HG02885 (cell line): ENCODE measurements around the gene PTOV1.
"Not testable (repeated sequence)": the region's sequence is repeated elsewhere in the genome, so short reads cannot be mapped to it uniquely, and the experiment has no call there.

Source experiments
- ATAC-seq: cut with Tn5 transposase; IDR thresholded peaks from one replicate; pipeline ENCODE4 v1.9.1; 2021; ENCODE audit warnings: mild to moderate bottlenecking; ENCODE audit not compliant: unreplicated experiment, poor library complexity

Gene PTOV1

DNA sequence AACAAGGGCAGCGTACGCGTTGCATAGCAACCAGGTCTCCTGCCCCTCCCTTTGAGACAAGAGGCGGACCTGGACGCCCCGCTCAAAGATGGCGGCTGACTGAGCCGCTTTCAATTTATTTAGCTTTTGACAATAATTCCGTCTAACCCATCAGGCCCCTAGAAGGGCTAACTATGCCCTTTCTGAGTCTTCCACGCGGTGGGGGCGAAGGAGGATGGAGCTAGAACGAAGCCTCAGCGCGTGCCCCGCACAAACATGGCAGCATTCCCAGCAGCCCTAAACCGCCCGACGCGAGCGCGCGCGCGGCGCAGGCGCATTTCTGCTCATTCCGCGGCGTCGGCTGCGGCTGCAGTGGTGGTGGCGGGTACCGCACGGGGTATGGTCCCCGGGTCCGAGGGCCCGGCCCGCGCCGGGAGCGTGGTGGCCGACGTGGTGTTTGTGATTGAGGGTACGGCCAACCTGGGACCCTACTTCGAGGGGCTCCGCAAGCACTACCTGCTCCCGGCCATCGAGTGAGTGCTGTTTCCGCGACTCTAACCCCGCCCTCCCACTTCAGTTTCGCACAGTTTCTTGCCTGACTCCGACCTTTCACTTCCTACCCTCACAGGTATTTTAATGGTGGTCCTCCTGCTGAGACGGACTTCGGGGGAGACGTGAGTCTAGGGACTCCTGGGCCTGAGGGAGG lies 32.9 kb upstream of the PTOV1 start, which contains the start of gene MED25:
Gene MED25 (plus strand): TSS at position 326 of the 685 bp plus-strand sequence. CDS start 53 bp downstream, at position 379.
- peak; percentile 68 for ATAC-seq

DNA sequence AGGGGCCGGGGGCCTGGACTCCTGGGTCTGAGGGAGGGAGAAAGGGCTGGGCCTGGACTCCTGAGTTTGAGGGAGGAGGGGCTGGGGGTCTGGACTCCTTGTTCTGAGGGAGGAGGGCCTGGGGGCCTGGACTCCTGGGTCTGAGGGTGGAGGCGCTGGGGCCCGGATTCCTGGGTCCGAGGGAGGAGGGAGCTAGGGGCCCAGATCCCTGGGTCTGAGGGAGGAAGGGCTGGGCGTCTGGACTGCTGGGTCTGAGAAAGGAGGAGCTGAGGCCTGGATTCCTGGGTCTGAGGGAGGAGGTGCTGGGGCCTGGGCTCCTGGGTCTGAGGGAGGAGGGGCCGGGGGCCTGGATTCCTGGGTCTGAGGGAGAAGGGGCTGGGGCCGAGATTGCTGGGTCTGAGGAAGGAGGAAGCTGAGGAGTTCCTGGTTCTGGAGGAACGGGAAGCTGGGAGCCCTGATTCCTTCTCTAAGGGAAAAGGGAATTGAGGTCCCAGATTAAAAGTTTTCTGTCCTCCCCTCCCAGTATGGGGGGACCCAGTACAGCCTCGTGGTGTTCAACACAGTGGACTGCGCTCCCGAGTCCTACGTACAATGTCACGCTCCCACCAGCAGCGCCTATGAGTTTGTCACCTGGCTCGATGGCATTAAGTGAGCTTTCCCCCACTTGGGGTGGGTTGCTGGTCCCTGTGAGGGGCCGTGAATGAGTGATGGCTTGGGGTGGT lies 32.1 kb upstream of the PTOV1 start:
- ATAC-seq: no peak

DNA sequence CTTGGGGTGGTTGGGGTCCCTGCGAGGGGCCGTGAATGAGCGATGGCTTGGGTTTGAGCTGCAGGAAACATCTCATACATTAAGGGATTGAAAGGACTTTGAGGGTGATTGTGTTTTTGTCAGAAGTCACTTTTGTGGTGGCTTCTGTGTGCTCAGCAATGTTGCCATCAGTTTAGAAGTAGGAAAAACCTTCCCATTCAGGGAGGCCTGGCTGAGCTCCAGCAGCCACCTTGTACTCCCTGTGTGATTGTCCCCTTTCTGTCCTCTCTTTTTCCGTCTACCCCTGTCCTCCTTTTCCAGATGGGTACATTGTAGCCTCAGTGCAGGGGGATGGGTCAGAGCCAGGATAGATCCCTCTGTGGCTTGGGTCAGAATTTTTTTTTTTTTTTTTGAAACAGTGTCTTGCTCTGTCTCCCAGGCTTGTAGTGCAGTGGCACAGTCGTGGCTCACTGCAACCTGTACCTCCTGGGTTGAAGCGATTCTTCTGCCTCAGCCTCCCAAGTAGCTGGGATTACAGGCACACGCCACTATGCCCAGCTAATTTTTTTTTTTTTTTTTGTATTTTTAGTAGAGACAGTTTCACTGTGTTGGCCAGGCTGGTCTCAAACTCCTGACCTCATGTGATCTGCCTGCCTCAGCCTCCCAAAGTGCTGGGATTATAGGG lies 31.4 kb upstream of the PTOV1 start:
- ATAC-seq: not testable (repeated sequence)

DNA sequence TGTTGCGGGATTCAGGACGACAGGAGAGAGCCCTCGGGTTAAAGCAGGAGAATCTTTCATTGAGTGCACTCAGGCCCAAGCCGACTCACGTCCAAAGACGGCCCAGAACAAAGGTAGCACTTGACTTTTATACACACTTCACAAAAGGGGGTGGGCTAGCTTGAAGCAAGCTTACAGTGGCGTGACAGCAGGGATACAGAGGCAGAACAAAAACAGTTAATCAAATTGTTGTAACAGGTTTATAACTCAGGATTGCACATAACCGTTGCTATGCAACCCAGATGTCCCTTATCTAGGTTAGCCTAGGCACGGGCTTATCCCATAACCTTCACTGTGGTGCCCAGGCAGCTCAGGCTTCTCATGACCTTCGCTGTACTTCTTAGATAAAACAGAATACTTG lies 30.8 kb upstream of the PTOV1 start:
- no peak for ATAC-seq

DNA sequence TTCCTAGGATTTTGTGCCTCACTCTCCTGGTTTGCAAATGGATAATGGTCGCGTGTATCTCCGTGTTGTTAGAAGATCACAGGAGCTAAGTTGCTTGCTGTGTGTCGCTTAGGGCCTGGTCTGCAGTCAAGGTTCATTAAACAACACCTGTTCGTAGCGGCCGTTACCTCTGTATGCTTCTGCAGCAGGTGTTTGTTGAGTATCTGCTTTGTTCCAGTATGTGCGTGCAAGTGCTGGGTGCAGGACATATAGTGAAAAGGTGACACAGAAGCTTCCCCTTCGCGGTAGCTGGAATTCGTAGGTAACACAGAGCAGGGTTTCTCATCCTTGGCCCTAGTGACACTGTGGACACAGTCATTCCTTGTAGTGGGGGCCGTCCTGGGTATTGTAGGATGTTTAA lies 27.5 kb upstream of the PTOV1 start:
- ATAC-seq: no peak

DNA sequence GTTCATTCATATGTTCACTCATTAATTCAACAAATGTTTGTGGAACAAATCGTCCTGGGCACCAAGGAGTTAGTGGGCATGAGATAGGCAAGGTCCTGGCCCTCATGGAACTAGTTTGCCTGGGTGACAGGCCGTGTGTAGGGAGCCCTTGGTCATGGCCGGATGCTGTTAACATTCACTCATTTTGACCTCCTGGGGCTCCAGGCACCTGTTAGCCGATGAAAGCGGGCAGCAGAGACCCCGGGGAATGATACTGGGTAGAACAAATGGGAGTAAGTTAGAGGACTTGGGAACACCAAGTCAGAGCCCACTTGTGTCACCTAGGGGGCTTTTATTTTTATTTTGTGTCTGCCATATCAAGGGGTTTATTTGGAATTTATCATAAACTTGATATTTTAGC lies 26.3 kb upstream of the PTOV1 start:
- no peak for ATAC-seq

DNA sequence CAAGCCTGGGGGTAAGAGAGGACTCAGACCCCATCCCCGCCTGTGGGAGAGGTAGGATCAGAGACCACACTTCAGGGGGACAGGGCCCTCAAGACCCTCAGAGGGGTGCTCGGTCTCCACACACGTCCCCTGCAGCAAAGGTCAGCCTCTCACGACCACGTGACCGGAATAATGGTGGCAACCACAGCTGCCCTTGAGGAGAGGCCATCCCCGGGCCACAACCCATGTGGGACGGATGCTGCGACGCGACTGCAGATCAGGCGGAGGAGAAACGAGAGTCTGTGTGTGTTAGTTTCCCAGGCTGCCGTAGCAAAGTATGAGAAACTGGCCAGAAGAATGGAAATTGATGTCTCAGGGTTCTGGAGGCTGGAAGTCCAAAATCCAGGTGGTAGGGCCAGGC lies 23.9 kb upstream of the PTOV1 start:
- ATAC-seq: no peak

DNA sequence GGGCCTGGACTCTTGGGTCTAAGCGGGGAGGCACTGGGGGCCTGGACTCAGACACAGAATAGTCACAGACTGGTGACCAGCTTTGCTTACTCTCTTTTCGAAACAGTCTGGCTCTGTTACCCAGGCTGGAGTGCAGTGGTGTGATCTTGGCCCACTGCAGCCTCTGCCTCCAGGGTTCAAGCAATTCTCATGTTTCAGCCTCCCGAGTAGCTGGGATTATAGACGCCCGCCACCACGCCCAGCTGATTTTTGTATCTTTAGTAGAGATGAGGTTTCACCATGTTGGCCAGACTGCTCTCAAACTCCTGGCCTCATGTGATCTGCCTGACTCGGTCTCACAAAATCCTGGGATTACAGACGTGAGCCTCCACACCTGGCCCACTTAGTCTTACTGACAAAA lies 21.8 kb upstream of the PTOV1 start:
- ATAC-seq: no peak

DNA sequence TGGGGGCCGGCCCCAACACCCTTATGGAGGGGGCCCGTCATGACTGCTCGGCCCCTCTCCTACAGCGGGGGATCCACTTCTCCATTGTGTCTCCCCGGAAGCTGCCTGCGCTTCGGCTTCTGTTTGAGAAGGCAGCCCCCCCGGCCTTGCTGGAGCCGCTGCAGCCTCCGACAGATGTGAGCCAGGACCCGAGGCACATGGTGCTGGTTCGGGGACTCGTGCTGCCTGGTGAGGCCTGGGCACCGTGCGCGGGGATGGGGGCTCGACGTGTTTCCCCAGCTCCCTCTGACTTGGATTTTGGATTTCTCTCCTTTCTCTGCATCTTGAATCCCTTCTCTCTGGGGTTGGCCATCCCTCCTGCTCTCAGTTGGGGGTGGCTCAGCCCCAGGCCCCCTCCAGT lies 21.2 kb upstream of the PTOV1 start:
- no peak for ATAC-seq

DNA sequence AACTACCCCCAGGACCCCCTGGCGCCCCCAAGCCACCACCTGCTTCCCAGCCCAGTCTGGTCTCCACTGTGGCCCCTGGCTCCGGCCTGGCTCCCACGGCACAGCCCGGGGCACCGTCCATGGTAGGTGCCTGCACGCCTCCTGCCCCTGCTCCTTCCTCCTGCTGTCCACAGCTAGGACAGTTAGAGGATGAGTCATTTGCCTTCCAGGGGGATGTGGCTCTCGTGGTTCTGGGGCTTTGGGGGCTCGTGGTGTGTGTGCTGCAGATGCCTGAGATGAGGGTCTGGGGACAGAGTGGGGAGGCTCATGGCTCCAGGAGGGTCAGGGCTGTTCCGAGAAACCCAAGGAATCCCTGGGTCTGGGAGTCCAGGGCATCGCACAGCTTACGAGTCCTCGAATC lies 20.2 kb upstream of the PTOV1 start:
- ATAC-seq: no peak

DNA sequence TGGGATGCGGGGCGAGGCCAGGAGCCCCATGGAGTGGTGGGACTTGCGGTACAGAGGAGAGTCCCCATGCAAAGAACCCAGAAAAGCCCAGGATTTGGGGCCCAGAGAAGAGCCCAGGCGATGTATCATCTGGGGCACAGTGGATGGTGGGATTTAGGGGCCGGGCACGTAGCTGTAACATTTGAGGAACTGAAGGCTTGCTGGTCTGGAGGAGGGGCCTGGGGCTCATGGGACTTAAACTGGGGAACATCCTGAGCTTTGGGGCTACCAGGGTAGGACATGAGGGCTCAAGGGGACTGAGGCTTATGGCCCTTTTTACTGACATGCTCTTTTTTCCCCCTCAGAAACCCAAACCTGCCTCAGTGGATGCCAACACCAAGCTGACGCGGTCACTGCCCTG lies 19.4 kb upstream of the PTOV1 start:
- ATAC-seq: no peak

DNA sequence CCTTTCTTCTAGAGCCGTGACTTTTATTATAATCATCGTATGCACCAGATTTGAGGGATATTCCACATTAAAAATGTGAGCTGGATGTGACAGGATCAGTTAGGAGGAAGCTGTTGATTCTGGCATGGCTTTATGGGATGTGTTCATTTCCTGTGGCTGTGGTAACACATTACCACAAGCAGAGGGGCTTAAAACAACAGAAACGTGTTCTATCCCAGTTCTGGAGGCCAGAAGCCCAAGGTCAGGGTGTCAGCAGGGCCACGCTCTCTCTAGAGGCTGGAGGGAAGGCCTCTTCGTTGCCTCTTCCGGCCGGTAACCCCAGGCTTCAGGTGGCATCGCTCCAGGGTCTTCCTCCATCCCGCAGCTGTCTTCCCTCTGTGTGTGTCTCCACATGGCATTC lies 18.4 kb upstream of the PTOV1 start:
- no peak for ATAC-seq

DNA sequence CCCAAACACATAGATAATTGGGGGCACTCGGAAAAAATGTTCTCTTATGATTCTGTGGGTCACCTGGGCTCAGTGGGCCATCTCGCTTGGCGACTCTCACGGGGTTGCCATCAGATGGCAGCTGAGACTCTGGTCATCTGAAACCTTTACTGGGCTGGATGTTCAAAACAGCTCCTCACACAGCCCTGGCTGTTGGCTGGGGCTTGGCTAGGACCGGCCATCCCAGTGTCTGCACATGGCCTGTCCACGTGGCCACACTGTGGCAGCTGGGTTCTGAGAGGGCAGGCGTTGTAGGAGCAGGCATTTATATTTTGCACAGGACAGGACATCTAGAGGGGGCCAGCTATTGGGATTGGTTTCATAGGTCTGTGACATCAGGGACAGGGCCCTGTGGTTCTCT lies 17.4 kb upstream of the PTOV1 start:
- ATAC-seq: no peak

DNA sequence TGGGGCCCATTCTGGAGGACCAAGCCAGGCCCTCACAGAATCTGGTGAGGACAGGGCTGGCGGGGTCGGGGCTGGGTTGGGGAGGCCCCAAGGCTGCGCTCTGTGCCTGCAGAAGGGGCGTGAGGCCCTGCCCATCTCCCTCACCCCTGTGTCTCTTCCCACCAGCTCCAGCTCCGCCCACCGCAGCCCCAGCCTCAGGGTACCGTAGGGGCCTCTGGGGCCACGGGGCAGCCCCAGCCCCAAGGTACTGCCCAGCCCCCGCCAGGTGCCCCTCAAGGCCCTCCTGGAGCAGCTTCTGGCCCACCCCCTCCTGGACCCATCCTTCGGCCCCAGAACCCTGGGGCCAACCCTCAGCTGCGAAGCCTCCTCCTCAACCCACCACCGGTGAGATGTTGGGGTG lies 15.4 kb upstream of the PTOV1 start:
- ATAC-seq: no peak

DNA sequence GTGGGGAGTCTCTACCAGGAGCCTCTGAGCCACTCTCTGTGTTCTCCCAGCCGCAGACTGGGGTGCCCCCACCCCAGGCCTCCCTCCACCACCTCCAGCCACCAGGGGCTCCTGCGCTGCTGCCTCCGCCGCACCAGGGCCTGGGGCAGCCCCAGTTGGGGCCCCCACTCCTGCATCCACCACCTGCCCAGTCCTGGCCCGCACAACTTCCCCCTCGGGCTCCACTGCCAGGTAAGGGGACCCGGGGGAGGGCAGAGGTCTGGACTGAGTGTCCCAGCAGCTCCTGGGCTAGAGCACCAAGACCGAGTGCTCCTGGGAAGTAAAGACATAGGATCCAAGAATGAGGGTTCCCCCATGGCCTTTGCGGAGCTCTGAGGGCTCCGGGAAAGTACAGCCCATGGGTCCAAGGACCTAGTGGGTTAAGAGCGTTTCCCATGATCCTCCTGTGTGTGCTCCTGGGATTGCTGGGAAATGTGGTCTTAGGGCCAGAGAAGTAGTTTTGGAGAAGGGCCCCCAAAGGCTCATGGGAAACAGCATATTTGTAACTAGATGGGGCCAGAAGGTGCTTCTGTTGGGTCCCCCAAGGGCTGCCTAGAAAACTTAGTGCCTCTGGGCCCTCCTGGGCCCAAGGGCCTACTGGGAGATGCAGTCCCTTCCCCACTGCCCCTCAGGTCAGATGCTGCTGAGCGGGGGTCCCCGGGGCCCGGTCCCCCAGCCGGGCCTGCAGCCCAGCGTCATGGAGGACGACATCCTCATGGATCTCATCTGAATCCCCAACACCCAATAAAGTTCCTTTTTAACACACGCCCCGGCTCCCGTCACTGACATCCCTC lies 14.6 kb upstream of the PTOV1 start:
- no peak for ATAC-seq

DNA sequence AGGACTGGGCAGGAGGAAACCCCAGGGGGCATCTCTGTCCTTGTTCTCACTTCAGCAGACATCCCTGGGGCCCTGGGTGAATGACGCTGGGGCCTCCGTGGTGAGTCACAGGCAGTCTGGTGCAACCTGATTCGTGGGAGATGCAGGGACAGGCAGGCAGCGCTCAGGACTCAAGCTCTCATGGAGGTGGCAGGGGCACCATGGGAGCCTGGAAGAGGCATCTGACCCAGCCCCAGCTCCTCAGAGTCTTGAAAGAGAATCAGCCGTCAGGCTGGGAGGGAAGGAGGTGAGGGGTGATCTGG lies 14.0 kb upstream of the PTOV1 start:
- ATAC-seq: no peak

DNA sequence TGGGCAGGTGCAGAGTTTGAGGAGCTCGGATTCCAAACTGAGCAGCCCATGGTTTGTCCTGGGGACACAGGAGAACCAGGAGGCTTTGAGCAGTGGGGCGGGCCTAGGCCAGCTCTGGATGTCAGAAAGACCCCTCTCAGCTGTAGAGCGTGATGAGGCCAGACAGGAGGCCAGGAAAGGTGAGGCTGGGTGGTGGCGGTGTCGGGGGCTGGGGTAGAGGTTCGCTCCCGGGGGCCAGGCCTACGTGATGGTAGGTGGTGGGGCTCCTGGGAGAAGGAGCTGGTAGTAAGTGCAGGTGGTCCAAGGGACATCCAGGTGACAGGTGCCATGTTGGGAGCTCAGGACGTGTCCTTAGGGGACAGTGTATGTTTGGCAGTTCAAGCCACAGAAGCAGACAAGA lies 13.5 kb upstream of the PTOV1 start:
- no peak for ATAC-seq

DNA sequence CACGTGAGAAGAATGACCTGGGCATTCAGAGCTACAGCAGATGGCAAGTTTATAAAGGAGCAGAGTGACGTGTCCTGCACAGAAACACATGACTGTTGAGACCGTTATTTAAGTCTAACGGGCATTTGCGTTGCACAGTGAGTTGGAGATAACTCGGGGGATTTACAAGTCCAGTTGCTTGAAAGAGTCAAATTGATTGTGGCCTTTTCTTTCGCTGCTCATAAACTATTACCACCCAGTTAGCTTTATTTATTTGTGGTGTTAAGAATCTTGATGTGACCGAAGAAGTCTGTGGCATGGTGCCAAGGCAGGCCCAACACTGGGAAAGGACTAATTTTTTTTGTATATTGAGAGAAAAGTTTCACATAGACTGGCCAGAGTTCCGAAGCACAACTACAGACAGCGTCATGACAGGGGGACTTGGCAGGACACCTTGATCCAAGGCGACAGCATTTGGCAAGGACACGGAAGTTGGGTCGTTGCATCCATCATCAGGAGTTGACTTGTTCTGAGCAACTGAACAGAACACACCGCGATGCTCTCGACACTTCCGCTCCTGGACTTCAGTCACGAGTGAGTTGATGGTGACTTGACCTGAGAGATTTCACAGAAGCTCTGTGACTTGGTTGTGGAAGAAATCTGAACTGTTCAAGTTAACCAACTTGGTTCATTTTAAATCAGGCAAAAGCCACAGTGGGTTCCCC lies 11.9 kb upstream of the PTOV1 start:
- no peak for ATAC-seq

DNA sequence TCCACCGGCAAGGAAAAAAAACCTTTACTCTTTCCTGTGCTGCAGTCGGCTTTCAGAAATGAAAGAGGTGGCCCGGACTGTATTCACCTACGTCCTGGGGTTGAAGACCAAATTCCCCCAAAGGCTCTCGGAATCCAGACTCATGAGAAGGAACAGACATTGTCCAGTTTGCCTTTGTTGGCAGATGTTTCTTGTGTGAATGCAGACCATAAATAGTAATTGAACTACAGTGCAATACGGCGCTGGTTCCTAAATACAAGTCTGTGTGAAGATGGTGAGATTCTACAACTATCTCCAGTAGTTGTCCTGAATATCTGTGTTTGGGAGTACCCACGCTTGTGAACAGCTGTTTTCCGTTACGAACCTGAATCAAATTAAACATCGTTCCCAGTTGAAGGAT lies 11.2 kb upstream of the PTOV1 start:
- no peak for ATAC-seq

DNA sequence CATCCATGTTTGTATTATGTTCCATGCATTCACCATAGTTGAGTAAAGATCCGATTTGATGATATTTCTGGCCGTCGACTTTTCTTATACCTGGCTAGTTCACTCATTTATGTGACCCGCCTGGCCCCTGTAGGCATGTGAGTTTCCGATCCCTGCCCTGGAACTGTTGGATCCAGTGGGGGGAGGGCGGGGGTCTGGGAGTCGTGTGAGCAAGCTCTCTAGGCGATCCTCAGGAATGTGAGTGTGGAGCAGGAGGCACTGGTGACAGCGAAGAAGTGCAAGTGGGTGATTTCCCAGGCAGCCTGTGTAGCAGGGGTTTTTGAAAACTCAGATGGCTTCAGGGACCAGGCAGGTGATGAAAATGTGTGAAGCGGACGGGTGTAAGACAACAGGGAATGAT lies 10.6 kb upstream of the PTOV1 start:
- no peak for ATAC-seq
